Prostate gland (tissue), 2 donors: ENCODE data around the gene HOXC5. TPM values are rescaled to one million over a fixed set of nuclear protein-coding genes. Genes with fewer than 3 reads are reported as not detected.

Experiments
- DNase-seq: peaks from one replicate; pipeline ENCODE4 v3.0.0-alpha.2; 2019; ENCODE audit warnings: low spot score
- H3K27ac ChIP-seq, 2 donors: fragments of 200-600 bp; sonication (generic); 2 replicates each; pipeline ENCODE4 v1.5.1; 2017 to 2019
- H3K27me3 ChIP-seq: fragments of 200-600 bp; sonication (generic); replicated peaks from 2 replicates; pipeline ENCODE4 v1.5.1; 2019; ENCODE audit not compliant: insufficient read depth
- H3K36me3 ChIP-seq, 2 donors: fragments of 200-600 bp; sonication (generic); 1 replicate in 1 of 2; 2 replicates in 1 of 2; pipeline versions ENCODE4 v1.5.1 to v1.8.1; 2017 to 2019
- H3K4me1 ChIP-seq: fragments of 200-600 bp; sonication (generic); replicated peaks from 2 replicates; pipeline ENCODE4 v1.5.1; 2019
- H3K4me3 ChIP-seq, 2 donors: fragments of 200-600 bp; sonication (generic); 2 replicates each; pipeline ENCODE4 v1.5.1; 2017 to 2019
- H3K9me3 ChIP-seq: fragments of 200-600 bp; sonication (generic); 2 replicates; pipeline ENCODE4 v1.5.1; 2017
- CTCF ChIP-seq, 4 experiments: fragments of 200-600 bp in 2 of 4; fragments of 450-650 bp in 2 of 4; sonication (generic) in 2 of 4; IDR thresholded peaks; 1 replicate in 3 of 4; 2 replicates in 1 of 4; pipeline ENCODE4 v1.5.1; 2016 to 2019; ENCODE audit warnings: antibody characterized with exemption in 4 of 4, mild to moderate bottlenecking in 2 of 4, moderate library complexity in 2 of 4
- POLR2A ChIP-seq: fragments of 450-650 bp; IDR thresholded peaks from one replicate; pipeline ENCODE4 v1.6.1; 2016; ENCODE audit warnings: antibody characterized with exemption, mild to moderate bottlenecking
- POLR2AphosphoS5 ChIP-seq: sonication (generic); formaldehyde crosslinking; IDR thresholded peaks from one replicate; pipeline ENCODE4 v1.6.1; 2017; ENCODE audit warnings: antibody characterized with exemption
- WGBS: methylation state at CpG from one replicate; pipeline ENCODE4 v1.1.5; 2018; 5-methylcytosine and 5-hydroxymethylcytosine counted together
- intact Hi-C: fragments of 100-400 bp; cut with DNase I; formaldehyde crosslinking; loops from one replicate; pipeline ENCODE4 v1.14.2; 2022
- total RNA-seq, 2 donors: library from RNA; depleted of rRNA; stranded (reverse); fragments of >200 nt; gene quantifications; one replicate each; pipeline ENCODE4 v1.1.0, GENCODE V29; 2016

Gene HOXC5
- total RNA-seq, 2 donors from 2014 or later = 2.8 TPM; not detected in 1

DNA sequence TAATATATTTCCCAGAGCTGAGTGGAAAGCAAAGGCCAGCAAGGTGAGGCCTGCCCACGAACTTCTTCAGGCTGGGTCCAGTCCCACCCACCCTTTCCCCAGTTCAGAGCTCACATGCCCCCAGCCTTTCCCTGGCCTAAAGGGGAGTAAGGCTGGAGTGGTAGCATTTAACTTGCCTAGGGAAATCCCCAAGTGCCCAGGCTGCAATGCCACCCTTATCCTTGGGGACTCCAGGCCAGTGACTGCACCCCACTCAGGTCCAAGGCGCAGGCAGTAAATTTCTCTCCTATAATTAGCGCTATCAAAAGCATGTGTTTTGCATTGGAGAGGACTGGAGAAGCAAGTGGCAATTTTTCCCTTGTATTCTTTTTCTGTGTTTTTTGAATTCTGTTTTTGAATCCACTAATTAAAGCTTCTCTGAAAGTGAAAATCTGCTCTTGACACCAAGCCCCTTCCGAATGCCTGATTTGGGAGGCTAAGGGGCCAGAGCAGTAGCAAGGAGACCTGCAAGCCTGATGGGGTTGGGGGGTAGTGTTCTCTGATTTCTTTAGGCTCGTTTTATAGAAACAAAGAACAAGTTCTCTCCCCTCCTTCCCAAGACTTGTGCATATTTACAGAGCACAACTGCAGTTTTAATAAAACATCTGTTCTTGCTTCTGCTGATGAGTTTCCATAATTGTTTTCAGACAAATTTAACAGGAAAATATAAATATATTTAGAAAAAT, 8.1 kb upstream of the HOXC5 start:
- intact Hi-C loops = no loop called here
- H3K4me3 ChIP-seq = no peak overlapping the region
- 25% methylated on average over 5 of the region's 5 CpGs for WGBS

GRCh38 chr12:54025499-54026405, 7.1 kb upstream of the HOXC5 start:
- Histone ChIP-seq H3K4me1 (no peaks in the 10 kb centered on the region), H3K27me3 (peaks cover 78% of the 10 kb centered on the region), H3K27ac (no peak overlapping the region), H3K36me3 (no peaks in the 10 kb centered on the region), H3K9me3 (no peaks in the 10 kb centered on the region), H3K4me3 (no peak overlapping the region)
- DNase-seq = no peak
- intact Hi-C loops = no loop called here
- 14% methylated on average over 7 of the region's 7 CpGs for WGBS
- TF ChIP-seq POLR2AphosphoS5 (no peak), CTCF (IDR thresholded peaks at IDR 0.05) (no peak), POLR2A (no peak)

More for the DNA sequence above, 8.1 kb upstream of the HOXC5 start:
- Histone ChIP-seq H3K27ac (no peak overlapping the region), H3K9me3 (no peaks in the 10 kb centered on the region), H3K27me3 (peaks cover 76% of the 10 kb centered on the region), H3K4me1 (no peaks in the 10 kb centered on the region), H3K36me3 (no peaks in the 10 kb centered on the region)
- TF ChIP-seq CTCF (IDR thresholded peaks at IDR 0.05) (no peak), POLR2A (no peak), POLR2AphosphoS5 (no peak)
- no peak for DNase-seq

- WGBS = 10% methylated on average over 22 of the region's 22 CpGs
- H3K27ac ChIP-seq = no peak overlapping the region
- no peaks in the 10 kb centered on the region for H3K4me1 ChIP-seq
- H3K27me3 ChIP-seq = peaks cover 81% of the 10 kb centered on the region
- no peak for DNase-seq
- no peaks in the 10 kb centered on the region for H3K9me3 ChIP-seq
- TF ChIP-seq POLR2A (no peak), POLR2AphosphoS5 (no peak), CTCF (IDR thresholded peaks at IDR 0.05) (no peak)
- H3K4me3 ChIP-seq = no peak overlapping the region
- intact Hi-C loops = no loop called here
- H3K36me3 ChIP-seq = no peaks in the 10 kb centered on the region
Observed at GRCh38 chr12:54026640-54027441, 6.0 kb upstream of the HOXC5 start.

GRCh38 chr12:54027442-54027786, 5.4 kb upstream of the HOXC5 start:
- peaks cover 82% of the 10 kb centered on the region for H3K27me3 ChIP-seq
- 36% methylated on average over 3 of the region's 3 CpGs for WGBS

More at GRCh38 chr12:54027442-54027786, 5.4 kb upstream of the HOXC5 start:
- Histone ChIP-seq H3K9me3 (no peaks in the 10 kb centered on the region), H3K36me3 (no peaks in the 10 kb centered on the region), H3K27ac (no peak overlapping the region), H3K4me3 (no peak overlapping the region), H3K4me1 (no peaks in the 10 kb centered on the region)
- intact Hi-C loops = no loop called here
- TF ChIP-seq CTCF (IDR thresholded peaks at IDR 0.05) (no peak), POLR2AphosphoS5 (no peak), POLR2A (no peak)
- no peak for DNase-seq
